CD4-positive, alpha-beta T cell treated with Interleukin-2 at 100 ng/mL for 4 hours (primary cell): Measurements from ENCODE around the gene BHMT.

Experiments used
- DNase-seq: peaks from one replicate; pipeline ENCODE4 v3.0.0-alpha.2; 2020; ENCODE audit warnings: low spot score

Gene BHMT

GRCh38 chr5:79111387-79111959 is at the start of gene BHMT:
BHMT (plus strand) TSS chr5:79111809; CDS start chr5:79111886, 77 bp downstream.
- DNase-seq = no peak

- DNase-seq = no peak
Observed at GRCh38 chr5:79062436-79062835, 49.2 kb upstream of the BHMT start.

GRCh38 chr5:79069488-79070349 is 41.9 kb upstream of the BHMT start, which contains the start of the genes BHMT2 and DMGDH:
BHMT2 (plus strand) TSS chr5:79069767; CDS start chr5:79069783, 16 bp downstream.
DMGDH (minus strand) TSS chr5:79069674; CDS start chr5:79069620, 54 bp downstream.
- no peak for DNase-seq

- DNase-seq = no peak
Observed at GRCh38 chr5:79070350-79070667, 41.3 kb upstream of the BHMT start.

- no peak for DNase-seq
Observed at GRCh38 chr5:79074641-79075040, 37.0 kb upstream of the BHMT start.

GRCh38 chr5:79075646-79076426 is 35.8 kb upstream of the BHMT start:
- no peak for DNase-seq

GRCh38 chr5:79076819-79077218 is 34.8 kb upstream of the BHMT start:
- DNase-seq = no peak

GRCh38 chr5:79077680-79078365 is 33.8 kb upstream of the BHMT start:
- no peak for DNase-seq

- DNase-seq = no peak
Observed at GRCh38 chr5:79080804-79081203, 30.8 kb upstream of the BHMT start.

- DNase-seq = no peak
Observed at GRCh38 chr5:79081779-79082178, 29.8 kb upstream of the BHMT start.

GRCh38 chr5:79086116-79086515 is 25.5 kb upstream of the BHMT start:
- DNase-seq = no peak

- no peak for DNase-seq
Observed at GRCh38 chr5:79088507-79088906, 23.1 kb upstream of the BHMT start.

- no peak for DNase-seq
Observed at GRCh38 chr5:79091064-79091463, 20.5 kb upstream of the BHMT start.

- no peak for DNase-seq
Observed at GRCh38 chr5:79093762-79094161, 17.8 kb upstream of the BHMT start.

GRCh38 chr5:79105868-79106267 is 5.7 kb upstream of the BHMT start:
- no peak for DNase-seq

GRCh38 chr5:79107020-79107796 is 4.4 kb upstream of the BHMT start:
- DNase-seq = no peak

GRCh38 chr5:79108086-79108485 is 3.5 kb upstream of the BHMT start:
- no peak for DNase-seq

- DNase-seq = no peak
Observed at GRCh38 chr5:79108792-79109191, 2.8 kb upstream of the BHMT start.

- DNase-seq = peak; percentile 20
Observed at GRCh38 chr5:79109527-79110492, 1.8 kb upstream of the BHMT start.
